ENCODE measurements around the gene ZBTB2. TPM values are rescaled to one million over a fixed set of nuclear protein-coding genes. Genes with fewer than 3 reads are reported as not detected.

ZBTB2 gene
- total RNA-seq, 1 experiment from 2014 or later: 31.4 TPM

DNA sequence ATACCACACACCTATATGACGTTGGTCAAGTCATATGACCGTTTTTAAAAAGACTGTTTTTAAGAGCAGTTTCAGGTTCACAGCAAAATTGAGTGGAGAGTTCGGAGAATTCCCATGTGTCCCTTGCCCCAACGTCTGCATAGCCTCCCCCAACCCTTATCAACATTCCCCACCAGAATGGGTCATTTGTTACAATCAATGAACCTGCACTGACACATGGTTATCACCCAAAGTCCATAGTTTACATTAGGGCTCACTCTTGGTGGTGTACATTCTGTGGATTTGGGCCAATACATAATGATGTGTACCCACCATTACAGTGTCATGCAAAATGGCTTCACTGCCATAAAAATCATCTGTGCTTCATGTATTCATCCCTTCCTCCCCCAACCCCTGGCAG is 52.0 kb downstream of the ZBTB2 start:
- no peaks in the 10 kb centered on the region for H3K79me2 ChIP-seq (ENCODE audit: insufficient read depth, low read length)
- Mint-ChIP-seq H3K4me1 (0 out of 4 replicates have a peak, but pooled peaks cover 0 to 4% of the 10 kb centered on the region in 2 experiments), H3K27ac (no peak overlapping the region)

More for the DNA sequence above, 52.0 kb downstream of the ZBTB2 start:
- Histone ChIP-seq H2BK5ac (ENCODE audit: insufficient read length, low read length) (no peak overlapping the region), H3K56ac (ENCODE audit: insufficient read length, low read depth, low read length) (no peak overlapping the region), H2AK5ac (ENCODE audit: insufficient read length, low read length) (no peak overlapping the region), H3K4ac (ENCODE audit: low read depth, low read length) (no peak overlapping the region), H3K27ac (ENCODE audit: insufficient read length, low read depth, low read length) (no peak overlapping the region), H3K18ac (ENCODE audit: insufficient read length, low read depth, low read length) (no peak overlapping the region), H2BK120ac (ENCODE audit: low read depth, low read length, poor library complexity, severe bottlenecking) (no peak overlapping the region), H2AFZ (ENCODE audit: low read length) (no peak overlapping the region), H2BK20ac (ENCODE audit: low read depth, low read length, poor library complexity, severe bottlenecking) (no peak overlapping the region), H3K79me1 (ENCODE audit: insufficient read depth, low read depth, low read length, poor library complexity, severe bottlenecking) (no peaks in the 10 kb centered on the region), H3K4me2 (ENCODE audit: insufficient read depth, insufficient read length, low read length) (no peak overlapping the region), H3K27me3 (ENCODE audit: insufficient read depth, low read length) (no peaks in the 10 kb centered on the region), H3K9ac (ENCODE audit: extremely low read depth, insufficient read length, low read length) (no peak overlapping the region), H3K4me1 (ENCODE audit: insufficient read depth, low read length) (no peaks in the 10 kb centered on the region), H2BK15ac (ENCODE audit: low read depth, low read length) (no peak overlapping the region), H4K91ac (ENCODE audit: insufficient read length, low read depth, low read length) (no peak overlapping the region), H3K9me3 (ENCODE audit: control insufficient read depth, low read depth, low read length) (no peaks in the 10 kb centered on the region), H3T11ph (ENCODE audit: low read length) (no peak overlapping the region), H4K20me1 (ENCODE audit: control insufficient read depth, insufficient read depth, insufficient read length) (no peaks in the 10 kb centered on the region), H4K8ac (replicated peaks; ENCODE audit: insufficient read length, low read depth, low read length) (no peak overlapping the region), H3K14ac (ENCODE audit: insufficient read depth, low read length) (no peak overlapping the region), H3K23ac (ENCODE audit: insufficient read length, low read depth, low read length) (no peak overlapping the region), H2BK12ac (ENCODE audit: insufficient read length, low read depth, low read length) (no peak overlapping the region), H4K5ac (ENCODE audit: insufficient read length, low read depth, low read length) (no peak overlapping the region), H3K23me2 (ENCODE audit: insufficient read length, low read depth, low read length, poor library complexity, severe bottlenecking) (no peaks in the 10 kb centered on the region)
- no peaks in the 10 kb centered on the region for H3K27me3 Mint-ChIP-seq (ENCODE audit: low read depth)
- no peak for DNase-seq
- H3K4me3 Mint-ChIP-seq: no peak overlapping the region
- no peaks in the 10 kb centered on the region; a peak in 1 of 5 replicates for H3K9me3 Mint-ChIP-seq
- no CpG with 5 or more reads among the region's 4 CpGs for WGBS (ENCODE audit: extremely low coverage, insufficient read length, low lambda C conversion rate)
- H3K36me3 Mint-ChIP-seq (ENCODE audit: insufficient read depth in 1 of 3, low read depth in 3 of 3): peaks cover 0 to 7% (median 0%) of the 10 kb centered on the region in 3 experiments; a peak in 4 of 7 replicates
- TF ChIP-seq, protein P1, sequence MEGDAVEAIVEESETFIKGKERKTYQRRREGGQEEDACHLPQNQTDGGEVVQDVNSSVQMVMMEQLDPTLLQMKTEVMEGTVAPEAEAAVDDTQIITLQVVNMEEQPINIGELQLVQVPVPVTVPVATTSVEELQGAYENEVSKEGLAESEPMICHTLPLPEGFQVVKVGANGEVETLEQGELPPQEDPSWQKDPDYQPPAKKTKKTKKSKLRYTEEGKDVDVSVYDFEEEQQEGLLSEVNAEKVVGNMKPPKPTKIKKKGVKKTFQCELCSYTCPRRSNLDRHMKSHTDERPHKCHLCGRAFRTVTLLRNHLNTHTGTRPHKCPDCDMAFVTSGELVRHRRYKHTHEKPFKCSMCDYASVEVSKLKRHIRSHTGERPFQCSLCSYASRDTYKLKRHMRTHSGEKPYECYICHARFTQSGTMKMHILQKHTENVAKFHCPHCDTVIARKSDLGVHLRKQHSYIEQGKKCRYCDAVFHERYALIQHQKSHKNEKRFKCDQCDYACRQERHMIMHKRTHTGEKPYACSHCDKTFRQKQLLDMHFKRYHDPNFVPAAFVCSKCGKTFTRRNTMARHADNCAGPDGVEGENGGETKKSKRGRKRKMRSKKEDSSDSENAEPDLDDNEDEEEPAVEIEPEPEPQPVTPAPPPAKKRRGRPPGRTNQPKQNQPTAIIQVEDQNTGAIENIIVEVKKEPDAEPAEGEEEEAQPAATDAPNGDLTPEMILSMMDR (conservative IDR thresholded peaks at IDR 0.05): no peak
